H1 (cell line): Measurements from ENCODE around the gene NPAS4. TPM values are rescaled to one million over a fixed set of nuclear protein-coding genes. Genes with fewer than 3 reads are reported as not detected.

Experiments used
- BCL11A ChIP-seq, 2 experiments: IDR thresholded peaks; one replicate each; pipeline ENCODE4 v1.6.1; 2011; ENCODE audit warnings: low read depth in 2 of 2, low read length in 2 of 2, mild to moderate bottlenecking in 2 of 2
- CBX5 ChIP-seq: fragments of 300-800, 300-1000 bp; sonication (generic); IDR thresholded peaks from 2 replicates; pipeline ENCODE4 v1.7.1; 2016; ENCODE audit warnings: antibody characterized with exemption, low read length, low read depth
- CEBPB ChIP-seq: IDR thresholded peaks from 2 replicates; pipeline ENCODE4 v1.6.1; 2012; ENCODE audit warnings: low read depth, low read length
- CHD2 ChIP-seq: IDR thresholded peaks from 2 replicates; pipeline ENCODE4 v1.6.1; 2012; ENCODE audit warnings: low read length, improper control_type of control experiment
- KDM4A ChIP-seq: IDR thresholded peaks from one replicate; pipeline ENCODE4 v1.7.1; 2012; ENCODE audit warnings: low read depth, mild to moderate bottlenecking, moderate library complexity, low read length, inconsistent platforms; ENCODE audit not compliant: severe bottlenecking
- MAX ChIP-seq: IDR thresholded peaks from 2 replicates; pipeline ENCODE4 v1.6.1; 2012; ENCODE audit warnings: inconsistent platforms
- NANOG ChIP-seq: IDR thresholded peaks from 2 replicates; pipeline ENCODE4 v1.6.1; 2011; ENCODE audit warnings: low read length, low read depth, mild to moderate bottlenecking, inconsistent platforms; ENCODE audit not compliant: insufficient read depth, poor library complexity, severe bottlenecking
- NRF1 ChIP-seq: IDR thresholded peaks from 2 replicates; pipeline ENCODE4 v1.6.1; 2011; ENCODE audit warnings: mild to moderate bottlenecking, low read depth, low read length, improper control_type of control experiment
- polyA plus RNA-seq, 7 experiments: library from polyadenylated mRNA; depleted of rRNA in 3 of 7; stranded (reverse) in 5 of 7; unstranded in 2 of 7; fragments of >200 nt in 5 of 7; fragments of 200-250 nt in 2 of 7; gene quantifications; 1 replicate in 5 of 7; 2 replicates in 1 of 7; 4 replicates in 1 of 7; pipeline versions ENCODE4 v1.2.1 to v1.2.3, GENCODE V29; 2011 to 2013; ENCODE audit warnings: missing spikeins in 2 of 7, mixed read lengths in 2 of 7
- total RNA-seq: library from RNA; stranded (reverse); fragmentation: NEBNext Ultra II Directional; extraction: Animal tissue kit (Norgen Biotek cat#: 25700); gene quantifications from 2 replicates; pipeline ENCODE4 v1.2.1, GENCODE V29; 2021

Gene NPAS4
- total and polyA plus RNA-seq, 2 of the 8 experiments (the other 6 are each of a cell fraction or from before 2014, with no cell fraction given): 0.73 to 0.99 TPM

DNA sequence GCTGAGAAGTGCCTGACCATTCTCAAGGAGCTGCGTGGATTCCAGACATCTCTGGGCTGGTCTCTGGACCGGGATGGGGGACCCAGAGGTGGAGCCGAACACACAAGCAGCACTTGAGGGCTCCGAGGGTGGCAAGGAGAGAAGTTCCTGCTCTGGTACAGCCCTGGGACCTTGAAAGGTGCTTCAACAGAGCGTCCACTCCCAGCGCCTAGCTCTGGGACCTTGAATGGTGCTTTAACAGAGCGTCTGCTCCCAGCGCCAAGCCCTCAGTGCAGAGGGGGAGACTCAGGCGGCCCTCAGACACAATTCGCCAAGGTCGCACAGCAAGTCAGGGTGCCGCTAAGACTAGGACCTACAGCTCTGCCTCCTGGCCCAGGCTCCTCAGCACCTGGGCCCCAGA lies 10.6 kb upstream of the NPAS4 start (continued):
- TF ChIP-seq NANOG: no peak
- TF ChIP-seq CHD2: no peak
- TF ChIP-seq KDM4A: no peak
- TF ChIP-seq BCL11A (IDR thresholded peaks at IDR 0.05; ENCODE audit: low read depth in 2 of 2, low read length in 2 of 2): no peak
- no peak for TF ChIP-seq CEBPB
- TF ChIP-seq CBX5: no peak
- TF ChIP-seq MAX: no peak
- TF ChIP-seq NRF1: no peak
